Spleen (tissue), 7 donors: ENCODE measurements around the gene TTLL6.

Experiments
- POLR2A ChIP-seq, 3 donors: fragments of 450-650 bp; IDR thresholded peaks; one replicate each; pipeline ENCODE4 v1.5.1; 2017; ENCODE audit warnings: antibody characterized with exemption in 3 of 3, mild to moderate bottlenecking in 1 of 3
- POLR2AphosphoS5 ChIP-seq, 3 donors: sonication (generic); formaldehyde crosslinking; IDR thresholded peaks; one replicate each; pipeline ENCODE4 v1.5.1; 2017; ENCODE audit warnings: antibody characterized with exemption in 3 of 3
- TF ChIP-seq, protein P1 (sequence below), 11 experiments: fragments of 200-600 bp in 7 of 11; fragments of 450-650 bp in 4 of 11; sonication (generic) in 4 of 11; IDR thresholded peaks in 8 of 11; conservative IDR thresholded peaks in 3 of 11; 1 replicate in 7 of 11; 2 replicates in 4 of 11; pipeline versions ENCODE4 v1.4.0 to v1.8.0; 2016 to 2021; ENCODE audit warnings: antibody characterized with exemption in 11 of 11, inconsistent platforms in 4 of 11, mild to moderate bottlenecking in 1 of 11
- donor health status: DM: no; HTN: no; CAD: no; lungs with moderate emphysema.
- donor health status: DM: no; HTN: no; CAD: no.
- donor health status: DM: no; HTN: no; CAD: no.

DNA sequence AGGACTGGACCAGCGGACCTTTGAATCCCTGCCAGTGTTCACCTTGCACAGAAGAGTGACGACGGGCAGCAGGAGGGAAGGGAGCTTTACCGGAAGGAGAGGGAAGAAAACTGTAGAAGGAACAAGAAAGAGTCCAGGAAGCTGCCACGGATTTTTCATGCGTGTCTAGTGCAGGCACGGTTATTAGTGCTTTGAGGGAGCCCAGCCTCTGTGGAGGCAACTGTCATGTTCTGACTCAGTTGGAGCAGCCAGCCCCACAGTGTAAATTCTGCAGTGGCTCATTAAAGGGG lies 82.0 kb downstream of the TTLL6 start:
- no peak for TF ChIP-seq POLR2A (IDR thresholded peaks at IDR 0.05)
- TF ChIP-seq, protein P1, sequence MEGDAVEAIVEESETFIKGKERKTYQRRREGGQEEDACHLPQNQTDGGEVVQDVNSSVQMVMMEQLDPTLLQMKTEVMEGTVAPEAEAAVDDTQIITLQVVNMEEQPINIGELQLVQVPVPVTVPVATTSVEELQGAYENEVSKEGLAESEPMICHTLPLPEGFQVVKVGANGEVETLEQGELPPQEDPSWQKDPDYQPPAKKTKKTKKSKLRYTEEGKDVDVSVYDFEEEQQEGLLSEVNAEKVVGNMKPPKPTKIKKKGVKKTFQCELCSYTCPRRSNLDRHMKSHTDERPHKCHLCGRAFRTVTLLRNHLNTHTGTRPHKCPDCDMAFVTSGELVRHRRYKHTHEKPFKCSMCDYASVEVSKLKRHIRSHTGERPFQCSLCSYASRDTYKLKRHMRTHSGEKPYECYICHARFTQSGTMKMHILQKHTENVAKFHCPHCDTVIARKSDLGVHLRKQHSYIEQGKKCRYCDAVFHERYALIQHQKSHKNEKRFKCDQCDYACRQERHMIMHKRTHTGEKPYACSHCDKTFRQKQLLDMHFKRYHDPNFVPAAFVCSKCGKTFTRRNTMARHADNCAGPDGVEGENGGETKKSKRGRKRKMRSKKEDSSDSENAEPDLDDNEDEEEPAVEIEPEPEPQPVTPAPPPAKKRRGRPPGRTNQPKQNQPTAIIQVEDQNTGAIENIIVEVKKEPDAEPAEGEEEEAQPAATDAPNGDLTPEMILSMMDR (IDR thresholded peaks at IDR 0.05 in 8 of 11, conservative IDR thresholded peaks at IDR 0.05 in 3 of 11) = no peak
- TF ChIP-seq POLR2AphosphoS5 (IDR thresholded peaks at IDR 0.05) = no peak
